Left cardiac atrium (tissue), 4 donors: Measurements from ENCODE around the gene PLEKHH2. TPM values are rescaled to one million over a fixed set of nuclear protein-coding genes. Genes with fewer than 3 reads are reported as not detected.

Experiments used
- ATAC-seq, 2 donors: fragments of 200-7000 bp; cut with Tn5 transposase; one replicate each; pipeline ENCODE4 v1.9.1; 2020; ENCODE audit warnings: mild to moderate bottlenecking in 2 of 2, moderate library complexity in 2 of 2
- DNase-seq: peaks from one replicate; pipeline ENCODE4 v3.0.0-alpha.2; 2020
- intact Hi-C, 2 donors: fragments of 100-400 bp; cut with DNase I; formaldehyde crosslinking; loops; one replicate each; pipeline versions ENCODE4 v1.14.1 to v1.15.1; 2022 to 2023
- total RNA-seq, 2 donors: library from RNA; stranded (reverse); fragmentation: NEBNext Ultra II Directional; extraction: Animal tissue kit (Norgen Biotek cat#: 25700); gene quantifications; one replicate each; pipeline ENCODE4 v1.2.1, GENCODE V29; 2021
- donor health status: DM: no; HTN: yes; CAD: no.
- donor health status: DM: no; HTN: yes; CAD: no; lungs with severe emphysema.
- donor health status: DM: yes; HTN: yes; CAD: no.
- donor health status: Dilated cardiomyopathy.

Gene PLEKHH2
- total RNA-seq, 2 donors from 2014 or later = 3.1 to 5.8 TPM

DNA sequence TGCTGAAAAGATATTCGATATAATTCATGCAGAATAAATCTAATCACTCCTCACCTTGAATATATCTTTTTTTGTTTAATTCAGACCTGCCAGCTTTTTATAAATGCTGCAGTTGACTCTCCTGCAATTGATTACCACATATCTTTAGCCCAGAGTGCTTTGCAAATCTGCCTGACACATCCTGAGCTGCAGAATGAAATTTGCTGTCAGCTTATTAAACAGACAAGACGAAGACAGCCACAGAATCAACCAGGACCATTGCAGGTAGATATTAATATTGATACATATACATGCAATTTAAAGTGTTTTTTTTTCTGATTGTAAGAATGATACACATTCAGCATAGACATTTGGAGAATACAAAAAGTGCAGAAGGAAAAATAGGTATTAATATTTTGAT lies 101.2 kb downstream of the PLEKHH2 start:
- no peak for DNase-seq
- no peak for ATAC-seq
- intact Hi-C loops = no loop called here

DNA sequence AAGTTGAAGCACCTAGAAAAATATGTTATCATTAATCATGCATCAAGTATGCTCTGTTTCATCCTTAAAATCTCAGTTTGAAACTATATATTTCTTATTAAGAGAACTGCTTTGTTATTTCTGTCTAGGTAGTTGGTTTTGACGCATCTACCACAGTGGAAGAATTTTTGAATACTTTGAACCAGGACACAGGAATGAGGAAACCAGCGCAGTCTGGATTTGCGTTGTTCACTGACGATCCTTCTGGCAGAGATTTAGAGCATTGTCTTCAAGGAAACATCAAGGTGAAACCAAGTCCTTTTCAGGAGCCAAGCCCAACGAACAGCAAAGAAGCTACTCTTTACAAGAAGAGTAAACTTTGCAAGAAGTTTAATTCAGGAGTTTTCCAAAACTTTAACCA lies 106.6 kb downstream of the PLEKHH2 start:
- intact Hi-C loops = no loop called here
- DNase-seq = no peak
- no peak for ATAC-seq

DNA sequence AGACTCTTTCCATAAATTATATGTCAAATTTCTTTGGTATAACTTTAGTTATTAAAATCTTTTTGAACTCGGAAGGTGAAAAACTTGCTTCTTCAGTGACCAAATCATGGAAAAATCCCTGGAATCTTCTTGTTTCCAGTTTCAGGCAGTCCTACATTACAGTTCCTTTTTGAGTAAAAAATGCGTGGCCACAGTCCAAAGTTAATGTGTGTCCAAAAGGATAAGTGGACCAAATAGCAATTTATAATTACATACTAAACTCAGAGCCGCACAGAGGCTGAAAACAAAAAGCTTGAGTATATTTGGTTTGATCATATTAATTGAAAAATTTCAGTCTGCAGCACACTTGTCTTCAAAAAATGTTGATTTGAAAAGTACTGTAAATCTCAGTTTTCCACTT lies 108.4 kb downstream of the PLEKHH2 start:
- no peak for DNase-seq
- intact Hi-C loops = no loop called here
- ATAC-seq = no peak

DNA sequence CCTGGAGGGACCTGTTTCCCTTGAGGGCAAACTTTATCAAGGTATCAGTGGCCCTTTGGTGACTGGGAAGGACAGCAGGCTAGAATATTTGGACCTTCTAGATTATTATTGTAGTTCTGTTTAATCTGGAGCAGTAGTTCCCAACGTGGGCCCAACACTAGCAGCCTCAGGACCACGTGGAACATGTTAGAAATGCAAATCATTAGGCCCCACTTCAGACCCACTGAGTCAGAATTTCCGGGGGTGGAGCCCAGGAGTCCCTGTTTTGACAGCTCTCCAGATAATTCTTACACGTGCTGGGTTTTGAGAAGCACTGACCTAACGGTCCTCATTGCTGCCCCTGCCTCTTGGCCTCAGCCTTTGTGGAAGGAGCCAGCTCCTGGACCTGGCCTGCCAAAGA lies 111.3 kb downstream of the PLEKHH2 start:
- ATAC-seq (no peak), DNase-seq (no peak)
- intact Hi-C loops = no loop called here

DNA sequence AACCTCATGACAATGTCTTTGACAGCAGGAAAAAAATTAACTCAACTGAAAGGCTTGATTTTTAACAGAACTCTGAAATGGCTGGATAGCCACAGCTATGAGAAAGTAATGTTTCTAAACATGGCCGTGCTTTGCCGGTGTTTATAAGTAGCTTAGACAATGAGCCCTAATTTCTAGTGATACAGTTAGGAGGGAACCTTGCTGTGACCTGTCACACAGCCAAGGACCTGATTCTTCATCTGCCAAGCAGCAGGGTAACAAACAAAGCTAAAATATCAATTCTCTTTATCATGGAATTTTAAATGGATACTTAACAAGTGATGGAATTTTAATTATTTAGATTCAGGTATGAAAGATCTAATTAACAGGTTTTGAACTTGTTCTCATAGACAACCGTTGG lies 112.5 kb downstream of the PLEKHH2 start:
- DNase-seq = no peak
- intact Hi-C loops = no loop called here
- ATAC-seq = no peak

DNA sequence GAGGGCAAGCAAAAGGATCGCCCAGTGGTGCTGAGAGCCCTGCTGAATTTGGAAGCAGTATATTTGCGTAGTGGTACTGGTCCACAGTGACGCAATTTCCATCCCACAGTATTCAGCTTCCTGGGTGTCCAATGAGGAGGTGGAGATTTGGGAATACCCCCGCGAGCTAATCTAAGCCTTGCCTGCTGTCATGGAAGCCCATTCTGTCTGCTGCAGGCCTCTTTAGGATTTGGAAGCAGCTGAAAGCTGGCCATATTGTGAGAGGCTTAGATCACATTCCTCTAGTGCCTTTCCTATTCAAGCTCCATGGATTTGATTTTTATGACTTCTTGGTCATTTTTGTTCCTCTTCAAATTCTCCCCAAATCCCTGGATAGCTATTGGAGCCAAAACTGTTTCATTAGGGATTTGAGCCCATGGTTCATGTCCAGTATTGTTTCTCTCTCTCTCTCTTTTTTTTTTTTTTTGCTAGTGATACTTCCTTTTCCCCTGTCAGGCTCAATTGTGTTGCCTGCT lies 114.5 kb downstream of the PLEKHH2 start:
- no peak for DNase-seq
- peak in 1 of 2 donors; percentile 13 for ATAC-seq
- intact Hi-C loops = no loop called here

DNA sequence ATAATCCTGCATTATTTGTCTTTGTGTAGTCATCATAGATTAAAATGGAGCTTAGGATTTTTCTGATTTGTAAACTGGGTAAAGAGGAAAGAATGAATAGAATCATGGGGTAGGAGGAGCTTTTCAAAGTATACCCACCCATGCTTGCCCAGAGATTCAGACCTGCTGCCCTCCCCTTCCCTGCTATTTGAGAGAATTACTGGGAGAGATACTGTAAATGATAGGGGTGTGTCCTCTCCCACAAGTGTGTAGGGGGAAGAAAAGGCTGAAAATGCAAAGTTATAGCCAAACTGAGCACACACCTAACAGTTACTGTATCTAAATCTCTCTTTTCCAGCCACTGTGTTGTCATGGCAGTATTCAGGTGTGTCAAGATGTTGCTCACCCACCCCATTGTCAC lies 115.2 kb downstream of the PLEKHH2 start:
- ATAC-seq (no peak), DNase-seq (no peak)
- intact Hi-C loops = no loop called here

DNA sequence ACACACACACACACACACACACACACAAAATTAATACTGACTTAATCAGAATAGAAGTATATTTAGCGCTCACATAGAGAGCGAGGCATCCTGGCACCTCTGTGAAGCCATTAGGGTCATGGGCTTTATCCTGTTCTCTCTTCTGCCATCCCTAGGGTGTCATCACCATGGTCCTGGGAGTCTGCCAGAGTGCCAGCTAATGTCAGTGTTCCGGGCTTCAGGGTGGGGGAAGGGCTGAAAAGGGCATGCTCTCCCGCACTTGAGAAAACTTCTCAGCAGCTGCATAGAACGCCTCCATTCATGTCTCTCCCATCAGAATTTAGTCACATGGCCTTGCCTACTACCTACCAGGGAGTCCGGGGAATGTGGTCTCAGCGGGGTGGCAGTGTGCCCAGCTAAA lies 117.1 kb downstream of the PLEKHH2 start:
- ATAC-seq = peak; percentile 85 to 94
- DNase-seq = peak; percentile 66
- intact Hi-C loops = no loop called here

DNA sequence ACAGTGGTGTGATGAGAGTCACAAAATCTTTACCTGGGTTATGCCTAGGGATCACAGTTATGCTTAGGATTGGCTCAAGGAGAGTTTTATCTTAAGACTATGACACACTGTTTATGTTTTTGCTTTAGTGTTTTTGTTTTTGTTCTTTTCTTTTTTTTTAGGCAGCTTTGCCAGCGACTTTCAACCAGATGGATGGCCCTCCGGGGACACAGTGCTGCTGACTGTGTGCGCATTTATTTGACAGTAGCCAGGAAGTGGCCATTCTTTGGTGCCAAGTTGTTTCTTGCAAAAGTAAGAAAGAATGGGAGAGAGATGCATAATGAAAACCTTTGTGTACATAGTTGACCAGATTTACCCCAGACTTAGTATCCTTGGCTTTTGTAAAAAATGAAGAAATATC lies 121.7 kb downstream of the PLEKHH2 start:
- DNase-seq (peak; percentile 23), ATAC-seq (peak in 1 of 2 donors; percentile 29)
- intact Hi-C loops = no loop called here

DNA sequence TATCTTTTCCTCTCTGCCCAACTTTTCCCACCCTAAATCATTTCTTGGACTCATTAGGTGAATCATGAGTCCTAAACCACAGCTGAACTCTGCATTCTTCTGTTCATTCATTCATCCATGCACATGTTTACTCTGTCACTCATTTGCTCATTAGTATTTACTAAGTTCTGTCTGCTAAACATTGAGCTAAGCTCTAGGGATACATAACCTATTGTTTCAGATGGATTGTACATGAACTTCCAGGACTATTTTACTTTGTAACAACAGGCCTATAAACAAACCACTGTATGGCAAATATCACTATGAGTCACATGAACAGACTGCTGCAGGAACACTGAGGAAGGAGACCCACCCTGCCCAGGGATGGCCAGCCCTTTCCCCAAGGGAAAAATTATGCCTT lies 122.1 kb downstream of the PLEKHH2 start:
- ATAC-seq (peak in 1 of 2 donors; percentile 65), DNase-seq (no peak)
- intact Hi-C loops = no loop called here

DNA sequence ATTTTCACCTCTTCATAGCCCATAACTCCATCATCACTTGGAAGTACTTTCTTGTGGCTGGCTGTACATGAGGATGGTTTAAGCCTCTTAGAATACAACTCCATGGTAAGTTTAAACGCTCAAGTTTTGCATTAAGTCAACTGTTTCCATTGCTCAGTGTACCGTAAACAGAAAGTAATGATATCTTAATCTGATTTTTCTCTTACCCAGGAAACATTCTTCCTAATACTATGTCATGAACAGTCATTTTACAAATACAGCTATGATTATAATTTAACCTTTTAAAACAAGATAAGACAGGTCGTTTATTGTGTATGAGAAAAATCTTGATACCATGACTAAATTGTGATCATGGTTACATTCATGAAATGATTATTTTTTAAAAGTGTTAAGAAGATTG lies 125.2 kb downstream of the PLEKHH2 start:
- no peak for ATAC-seq

DNA sequence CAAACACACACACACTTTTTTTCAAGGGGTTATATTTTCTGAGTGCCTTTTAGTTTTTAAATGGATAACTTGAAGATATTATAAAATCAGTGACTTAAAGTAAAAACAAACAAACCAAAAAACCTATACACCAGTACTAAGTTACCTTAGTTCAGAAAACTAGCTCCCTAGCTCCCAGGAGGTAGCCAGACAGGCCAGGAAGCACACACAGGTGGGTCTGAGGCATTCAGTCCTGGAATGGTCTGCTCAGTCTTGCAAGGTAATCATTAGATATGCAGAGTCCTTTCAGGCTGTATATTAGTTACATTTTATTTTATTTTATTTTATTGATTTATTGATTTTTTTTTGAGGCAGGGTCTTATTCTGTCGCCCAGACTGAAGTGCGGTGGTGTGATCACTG lies 126.0 kb downstream of the PLEKHH2 start:
- ATAC-seq = no peak
- intact Hi-C loops = no loop called here
- no peak for DNase-seq

More for the DNA sequence above, 125.2 kb downstream of the PLEKHH2 start:
- no peak for DNase-seq
- intact Hi-C loops = no loop called here

DNA sequence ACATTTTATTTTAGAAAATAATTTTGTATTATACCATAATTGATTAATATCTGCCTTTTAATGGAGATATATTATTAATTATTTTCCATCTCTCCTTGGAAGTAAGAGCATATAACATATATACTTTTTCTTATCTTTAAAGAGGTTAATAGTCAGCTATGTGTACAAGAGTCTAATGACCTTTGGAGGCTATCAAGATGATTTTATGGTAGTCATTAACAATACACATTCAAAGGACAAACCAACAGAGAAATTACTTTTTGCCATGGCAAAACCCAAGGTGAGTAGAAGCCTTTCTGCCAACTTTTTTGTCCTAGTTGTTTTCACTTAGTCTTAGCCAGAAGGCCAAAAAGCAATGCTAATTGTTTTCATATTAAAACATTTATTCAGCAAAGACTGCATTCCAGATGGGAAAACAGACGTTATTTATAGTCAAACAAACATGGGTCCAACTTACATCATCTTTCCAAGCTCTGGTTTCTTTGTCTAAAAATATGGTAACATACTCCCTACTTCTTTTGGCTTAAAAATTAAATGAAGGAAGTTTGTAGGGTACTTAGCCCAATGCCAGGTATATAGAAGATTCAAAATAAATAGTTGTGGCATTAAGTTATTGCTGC lies 127.1 kb downstream of the PLEKHH2 start:
- intact Hi-C loops = no loop called here
- DNase-seq (no peak), ATAC-seq (no peak)

DNA sequence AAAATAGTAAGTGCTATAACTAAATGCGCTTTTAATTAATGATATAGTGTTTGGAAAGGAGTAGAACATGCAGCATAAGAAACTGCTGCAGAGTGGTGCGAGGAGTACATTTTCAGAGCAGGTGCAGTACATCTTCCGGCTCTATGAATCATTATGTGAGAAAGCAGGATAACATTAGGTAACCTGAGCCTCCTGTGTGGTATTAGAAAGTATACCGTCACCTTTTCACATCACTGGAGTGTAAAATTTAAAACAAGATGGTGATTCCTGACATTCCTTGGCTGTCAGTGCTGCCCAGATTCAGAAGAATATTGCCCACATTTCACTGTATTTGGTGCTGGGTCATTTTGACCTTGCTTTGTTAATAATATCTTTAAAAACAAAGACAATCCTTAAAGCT lies 128.9 kb downstream of the PLEKHH2 start:
- no peak for ATAC-seq
- no peak for DNase-seq
- intact Hi-C loops = no loop called here

DNA sequence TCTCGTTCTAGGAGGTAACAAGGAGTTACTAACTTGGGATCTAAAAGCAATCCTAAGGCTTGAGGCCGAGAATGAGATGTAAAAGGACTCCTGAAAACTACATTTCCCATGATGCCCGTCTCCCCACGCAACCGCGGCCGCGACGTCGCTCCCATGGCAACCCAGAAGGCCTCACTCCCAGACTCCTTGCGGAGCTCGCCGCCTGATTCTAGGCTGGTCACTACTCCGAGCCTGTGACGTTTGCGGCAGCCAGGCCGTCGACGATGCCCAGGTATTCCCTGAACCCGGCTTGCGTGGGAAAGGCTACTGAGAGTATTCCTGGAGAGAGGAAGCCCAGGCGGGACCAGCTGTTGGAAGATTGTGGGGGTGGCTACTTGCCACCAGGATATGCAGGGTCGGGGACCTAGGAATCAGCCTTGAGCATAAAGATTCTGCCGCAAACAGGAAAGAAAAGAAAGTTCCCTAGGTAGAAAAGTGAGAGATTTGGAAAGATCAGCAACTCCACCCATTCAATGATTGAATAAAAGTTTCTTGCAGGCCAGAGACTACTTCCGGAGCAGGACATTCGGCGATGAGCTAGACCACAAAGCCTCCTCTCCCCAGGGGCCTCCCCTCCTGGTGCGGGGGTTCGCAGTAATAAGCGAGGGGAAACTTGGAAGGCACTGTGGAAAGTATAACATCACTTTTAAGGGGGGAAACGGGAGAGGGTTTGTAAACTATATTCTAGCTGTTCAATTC lies 137.0 kb downstream of the PLEKHH2 start, which contains the start of gene DYNC2LI1:
Gene DYNC2LI1, plus strand, starts transcription at position 164 of the 738 bp plus-strand sequence. Its CDS starts 100 bp downstream, at position 264.
- DNase-seq = peak; percentile 87
- ATAC-seq = peak; percentile 99
- intact Hi-C loops = no loop called here

DNA sequence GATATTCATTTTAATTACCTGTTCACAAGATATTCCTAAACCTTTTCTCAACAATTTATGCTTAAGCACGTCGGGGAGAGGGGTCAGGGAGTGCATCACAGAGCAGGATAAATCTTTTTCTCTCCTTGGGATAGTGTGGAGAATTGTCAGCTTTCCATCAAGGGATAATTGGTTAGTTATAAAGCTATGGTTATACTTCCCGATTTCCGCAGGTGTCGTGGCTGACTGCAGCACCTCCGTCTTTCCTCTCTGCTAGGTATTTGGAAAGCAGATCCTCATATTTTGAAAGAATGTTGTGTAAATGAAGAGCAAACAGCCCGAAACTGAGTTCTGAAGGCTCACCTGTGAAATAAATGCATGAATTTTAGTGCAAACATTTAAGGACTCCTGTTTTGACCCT lies 137.6 kb downstream of the PLEKHH2 start:
- intact Hi-C loops = no loop called here
- DNase-seq (no peak), ATAC-seq (peak; percentile 1 to 6)

DNA sequence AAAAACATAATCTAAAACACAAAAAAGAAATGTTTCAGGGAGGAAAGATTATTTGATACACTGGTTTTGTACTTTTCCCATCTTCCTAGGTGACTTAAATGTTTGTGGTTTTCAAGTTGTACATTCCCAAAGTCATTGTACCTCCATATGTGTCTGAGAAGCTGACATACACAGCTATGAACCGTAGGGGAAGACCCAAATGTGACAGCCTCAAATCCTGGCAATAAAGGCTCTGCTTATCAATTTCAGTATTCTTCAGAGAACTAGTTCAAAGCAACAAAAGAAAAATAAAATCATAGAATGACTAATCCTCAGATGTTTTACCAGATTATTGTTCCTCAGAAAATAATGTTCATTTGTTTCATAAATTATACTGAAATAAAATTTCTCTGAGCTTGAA lies 139.3 kb downstream of the PLEKHH2 start:
- DNase-seq (no peak), ATAC-seq (no peak)
- intact Hi-C loops = no loop called here

DNA sequence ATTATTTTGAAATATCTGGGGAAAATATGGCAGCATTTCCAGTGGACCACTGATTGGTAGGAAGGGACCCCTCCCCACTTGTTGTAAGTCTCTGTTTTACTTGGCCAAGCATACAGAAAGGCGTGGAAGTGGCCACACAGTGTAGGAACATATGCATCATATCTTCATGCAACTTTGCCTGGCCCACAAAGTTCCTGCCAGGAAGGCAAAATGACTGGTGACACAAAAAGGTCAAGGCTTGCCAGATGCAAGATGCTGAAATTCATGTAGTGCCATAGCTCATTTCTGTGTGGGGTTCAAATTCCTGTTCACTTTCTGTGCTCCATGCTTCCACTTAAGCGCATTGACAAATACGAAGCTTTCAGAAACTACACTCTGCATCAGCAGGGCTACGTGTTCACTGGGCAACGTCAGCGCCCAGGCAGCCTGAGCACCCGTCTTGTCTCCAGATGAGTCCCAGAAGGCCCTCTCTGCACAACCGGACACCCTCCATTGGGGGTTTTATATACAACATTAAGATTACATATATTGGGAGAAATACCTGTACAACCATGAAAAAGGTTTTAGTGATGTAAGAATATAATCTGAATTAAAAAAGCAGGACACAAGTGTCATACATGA lies 140.4 kb downstream of the PLEKHH2 start:
- no peak for DNase-seq
- intact Hi-C loops = no loop called here
- no peak for ATAC-seq

DNA sequence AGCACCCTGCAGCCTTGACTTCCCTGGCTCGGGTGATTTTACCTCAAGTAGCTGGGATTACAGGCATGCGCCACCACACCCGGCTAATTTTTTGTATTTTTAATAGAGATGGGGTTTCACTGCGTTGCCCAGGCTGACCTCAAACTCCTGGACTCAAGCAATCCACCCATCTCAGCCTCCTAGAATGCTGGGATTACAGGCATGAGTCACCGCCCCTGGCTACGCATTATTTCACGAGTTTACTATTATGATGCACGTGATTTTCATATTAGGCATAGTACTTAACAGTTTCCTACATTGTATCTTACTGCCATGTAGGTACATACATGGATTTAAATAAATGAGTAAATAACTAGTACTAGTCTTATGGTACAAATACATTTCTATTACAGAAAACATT lies 141.2 kb downstream of the PLEKHH2 start:
- ATAC-seq (no peak), DNase-seq (no peak)
- intact Hi-C loops = no loop called here

DNA sequence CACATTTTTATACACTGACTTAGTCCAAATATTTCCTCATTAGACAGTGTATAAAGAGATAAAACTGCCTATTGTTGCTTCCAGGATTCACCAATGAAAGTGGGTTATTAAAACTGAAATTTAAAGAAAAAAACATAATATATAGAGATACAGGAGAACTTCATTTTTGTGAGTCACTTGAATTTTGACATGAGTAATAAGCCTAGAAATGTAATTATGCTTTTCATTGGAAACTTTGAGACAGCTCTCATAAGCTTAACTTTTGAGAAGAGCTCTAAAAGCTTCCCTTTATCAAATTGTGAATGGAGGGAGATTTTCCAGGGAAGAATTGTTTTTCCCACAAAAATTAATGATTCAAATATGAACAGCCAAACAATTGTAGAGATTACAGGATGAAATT lies 150.8 kb downstream of the PLEKHH2 start:
- intact Hi-C loops = loop anchor here in 1 of 2 donors (10.0 kb wide), 1 partner anchor 173 kb away; no protein-coding TSS in a partner anchor
- ATAC-seq (no peak), DNase-seq (no peak)
